ENCODE data around the gene HTR3A.

The HTR3A gene

GRCh38 chr11:114008331-114008730 lies 33.4 kb downstream of the HTR3A start:
- no peak overlapping the region for H3K4me3 ChIP-seq
- H3K36me3 ChIP-seq: no peaks in the 10 kb centered on the region
- intact Hi-C loops (cut with DNase I; ENCODE audit: low total_unique reads): no loop called here
- DNase-seq: no peak
- H3K27me3 ChIP-seq: peaks cover 0 to 4% of the 10 kb centered on the region in 2 donors
- TF ChIP-seq CTCF (IDR thresholded peaks at IDR 0.05): no peak
- H3K4me1 ChIP-seq: no peaks in the 10 kb centered on the region
- no peak overlapping the region for H3K27ac ChIP-seq
- no peaks in the 10 kb centered on the region for H3K9me3 ChIP-seq

DNA sequence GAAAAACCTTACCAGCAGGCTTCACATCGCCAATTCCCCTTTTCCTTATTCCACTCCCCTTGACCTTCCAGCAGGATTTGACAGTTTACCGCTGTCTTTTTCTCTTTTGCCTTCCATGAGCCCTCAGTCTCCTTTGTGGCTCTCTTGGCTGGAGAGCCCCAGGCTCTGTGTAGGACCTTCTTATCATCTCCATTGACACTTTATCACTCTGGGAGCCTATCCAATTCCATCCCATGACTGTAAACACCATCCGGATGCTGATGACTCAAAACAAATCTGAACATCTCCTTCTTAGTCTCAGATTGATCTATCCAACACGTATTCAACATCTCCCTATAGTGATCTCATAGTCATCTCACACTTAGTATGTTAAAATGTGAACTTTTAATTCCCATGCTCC lies 36.0 kb downstream of the HTR3A start:
- Histone ChIP-seq H3K27ac (no peak overlapping the region), H3K36me3 (no peaks in the 10 kb centered on the region), H3K4me3 (no peak overlapping the region), H3K9me3 (no peaks in the 10 kb centered on the region), H3K4me1 (no peaks in the 10 kb centered on the region), H3K27me3 (peaks cover 0 to 4% of the 10 kb centered on the region in 2 donors)
- DNase-seq: no peak
- intact Hi-C loops (cut with DNase I; ENCODE audit: low total_unique reads): no loop called here
- TF ChIP-seq CTCF (IDR thresholded peaks at IDR 0.05): no peak

- Histone ChIP-seq H3K27me3 (peaks cover 0 to 4% of the 10 kb centered on the region in 2 donors), H3K9me3 (no peaks in the 10 kb centered on the region), H3K27ac (no peak overlapping the region), H3K36me3 (no peaks in the 10 kb centered on the region), H3K4me1 (no peaks in the 10 kb centered on the region), H3K4me3 (no peak overlapping the region)
- intact Hi-C loops (cut with DNase I; ENCODE audit: low total_unique reads): no loop called here
- no peak for TF ChIP-seq CTCF (IDR thresholded peaks at IDR 0.05)
- no peak for DNase-seq
These were observed 36.5 kb downstream of the HTR3A start for GRCh38 chr11:114011443-114011842.

GRCh38 chr11:114015117-114015516 lies 40.2 kb downstream of the HTR3A start:
- no peak for DNase-seq
- H3K27me3 ChIP-seq: peaks cover 0 to 4% of the 10 kb centered on the region in 2 donors
- H3K36me3 ChIP-seq: no peaks in the 10 kb centered on the region
- intact Hi-C loops (cut with DNase I; ENCODE audit: low total_unique reads): no loop called here
- no peak for TF ChIP-seq CTCF (IDR thresholded peaks at IDR 0.05)
- H3K9me3 ChIP-seq: no peaks in the 10 kb centered on the region
- H3K4me1 ChIP-seq: no peaks in the 10 kb centered on the region
- no peak overlapping the region for H3K4me3 ChIP-seq
- H3K27ac ChIP-seq: no peak overlapping the region

- Histone ChIP-seq H3K4me1 (no peaks in the 10 kb centered on the region), H3K4me3 (no peak overlapping the region), H3K27me3 (peaks cover 0 to 4% of the 10 kb centered on the region in 2 donors), H3K36me3 (no peaks in the 10 kb centered on the region), H3K9me3 (no peaks in the 10 kb centered on the region), H3K27ac (no peak overlapping the region)
- DNase-seq: no peak
- intact Hi-C loops (cut with DNase I; ENCODE audit: low total_unique reads): no loop called here
- TF ChIP-seq CTCF (IDR thresholded peaks at IDR 0.05): no peak
These were observed 42.1 kb downstream of the HTR3A start for GRCh38 chr11:114016986-114017385.

GRCh38 chr11:114017723-114018122 lies 42.8 kb downstream of the HTR3A start:
- no peak for DNase-seq

More at GRCh38 chr11:114017723-114018122, 42.8 kb downstream of the HTR3A start:
- Histone ChIP-seq H3K36me3 (no peaks in the 10 kb centered on the region), H3K4me3 (no peak overlapping the region), H3K9me3 (no peaks in the 10 kb centered on the region), H3K27me3 (peaks cover 0 to 4% of the 10 kb centered on the region in 2 donors), H3K27ac (no peak overlapping the region), H3K4me1 (no peaks in the 10 kb centered on the region)
- TF ChIP-seq CTCF (IDR thresholded peaks at IDR 0.05): no peak
- intact Hi-C loops (cut with DNase I; ENCODE audit: low total_unique reads): no loop called here

Measured in tibial artery (tissue), 4 donors.